HG03354 (cell line): ENCODE data around the gene C4BPB.

Source experiments
- ATAC-seq: cut with Tn5 transposase; IDR thresholded peaks from one replicate; pipeline ENCODE4 v1.9.1; 2021; ENCODE audit warnings: mild to moderate bottlenecking; ENCODE audit not compliant: unreplicated experiment, poor library complexity, severe bottlenecking

Gene C4BPB

GRCh38 chr1:207079706-207080241 is 8.9 kb upstream of the C4BPB start:
- ATAC-seq, result no peak

- no peak for ATAC-seq
Observed at GRCh38 chr1:207081088-207081487, 7.6 kb upstream of the C4BPB start.

DNA sequence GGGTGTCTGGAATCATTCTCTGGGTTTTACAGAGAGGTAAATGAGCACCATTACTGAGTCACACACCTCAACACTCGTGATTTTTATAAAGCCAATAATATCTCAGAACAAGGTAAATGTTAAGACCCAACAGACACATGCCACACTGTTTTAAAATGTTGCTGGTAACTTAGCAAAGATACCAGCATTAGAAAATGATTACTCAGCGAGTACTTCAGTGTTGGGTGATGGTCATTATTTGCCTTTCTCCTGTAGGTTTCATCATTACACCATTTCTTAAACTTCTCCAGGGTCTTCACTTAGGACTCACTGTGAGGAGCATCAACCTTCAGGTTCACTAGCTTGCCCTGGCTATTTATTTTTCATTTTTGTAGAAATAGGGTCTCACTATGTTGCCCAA is 6.9 kb upstream of the C4BPB start:
- ATAC-seq, result no peak

DNA sequence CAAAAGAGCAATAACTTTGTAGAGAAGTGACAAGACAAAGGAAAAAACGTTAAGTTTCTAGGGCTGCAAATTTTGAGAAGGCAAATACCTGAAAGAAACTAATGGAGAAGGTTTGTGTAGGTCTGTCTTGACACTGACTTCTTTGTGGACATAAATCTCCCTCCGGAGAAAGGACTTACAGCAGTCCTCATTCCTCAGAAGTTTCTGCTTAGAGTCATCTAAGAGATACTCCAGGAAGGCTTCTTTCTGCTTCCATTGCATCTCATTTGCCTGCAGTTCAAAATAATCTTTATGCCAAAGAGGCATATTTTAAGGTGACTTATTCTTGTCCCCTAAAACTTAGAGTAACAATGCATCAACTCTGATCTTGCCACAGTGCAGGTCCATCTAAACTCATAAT is 4.4 kb upstream of the C4BPB start:
- ATAC-seq, result no peak

- ATAC-seq, result peak; percentile 84
Observed at GRCh38 chr1:207084701-207085180, 3.9 kb upstream of the C4BPB start.

- no peak for ATAC-seq
Observed at GRCh38 chr1:207085887-207086286, 2.8 kb upstream of the C4BPB start.

DNA sequence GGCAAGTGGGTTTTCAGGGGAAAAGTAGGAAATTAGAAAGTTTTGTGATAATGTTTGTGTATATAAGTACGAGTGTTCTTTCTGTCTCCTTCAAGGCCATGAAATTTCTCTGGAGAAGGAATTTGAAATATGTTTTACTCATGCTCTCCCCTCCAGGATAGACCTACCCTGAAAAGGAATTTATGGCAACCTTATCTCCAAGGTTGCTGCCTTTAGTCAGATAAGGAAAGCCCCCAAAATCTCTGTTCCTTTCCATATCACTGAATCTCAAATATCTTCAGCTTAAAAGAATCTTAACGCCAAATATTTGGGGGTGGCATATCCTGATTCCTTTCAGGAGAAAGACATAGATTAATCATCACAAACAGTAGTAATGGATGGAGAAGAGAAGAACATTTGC is 499 bp upstream of the C4BPB start:
- no peak for ATAC-seq

GRCh38 chr1:207089627-207090355 is 1.1 kb downstream of the C4BPB start:
- ATAC-seq, result no peak

DNA sequence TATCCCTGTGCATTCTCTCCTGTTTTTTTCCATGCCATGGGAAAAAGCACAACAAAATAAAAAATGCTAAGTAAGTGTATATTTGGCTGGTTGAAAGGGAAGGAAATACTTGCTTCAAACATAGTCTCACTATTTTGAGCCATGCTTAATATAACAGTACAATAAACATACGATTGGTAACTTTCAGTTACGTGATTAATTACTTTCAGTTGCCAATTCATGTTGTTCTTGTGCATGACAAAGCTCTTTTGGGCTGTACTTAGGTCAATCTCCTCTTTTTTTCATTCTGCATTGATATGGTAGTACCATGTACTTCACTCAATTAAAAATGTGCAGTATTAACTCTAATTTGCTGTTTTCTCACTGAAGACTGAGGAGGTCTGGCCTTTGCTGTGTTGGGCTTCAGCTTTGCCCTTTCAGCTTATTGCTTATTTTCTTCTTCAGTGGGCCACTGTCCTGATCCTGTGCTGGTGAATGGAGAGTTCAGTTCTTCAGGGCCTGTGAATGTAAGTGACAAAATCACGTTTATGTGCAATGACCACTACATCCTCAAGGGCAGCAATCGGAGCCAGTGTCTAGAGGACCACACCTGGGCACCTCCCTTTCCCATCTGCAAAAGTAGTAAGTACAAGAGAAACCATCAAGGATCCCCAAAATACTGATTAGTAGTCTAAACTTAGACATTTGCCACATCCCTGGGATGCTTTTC is 2.7 kb downstream of the C4BPB start:
- no peak for ATAC-seq

DNA sequence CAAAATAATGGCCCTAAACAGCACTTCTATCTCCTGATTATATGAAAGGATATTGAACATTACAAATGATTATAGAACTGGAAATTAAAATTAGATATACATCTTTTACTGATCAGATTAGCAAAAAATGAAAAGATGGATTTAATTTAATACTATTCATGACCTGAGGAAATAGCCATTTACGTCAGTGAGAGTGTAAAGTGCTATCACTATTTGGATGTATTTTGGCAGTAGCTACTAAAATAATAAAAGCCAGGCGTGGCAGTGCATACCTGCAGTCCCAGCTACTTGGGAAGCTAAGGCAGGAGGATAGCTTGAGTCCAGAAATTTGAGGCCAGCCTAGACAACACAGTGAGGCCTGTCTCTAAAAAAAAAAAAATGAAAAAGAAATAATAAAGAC is 5.3 kb downstream of the C4BPB start:
- no peak for ATAC-seq

DNA sequence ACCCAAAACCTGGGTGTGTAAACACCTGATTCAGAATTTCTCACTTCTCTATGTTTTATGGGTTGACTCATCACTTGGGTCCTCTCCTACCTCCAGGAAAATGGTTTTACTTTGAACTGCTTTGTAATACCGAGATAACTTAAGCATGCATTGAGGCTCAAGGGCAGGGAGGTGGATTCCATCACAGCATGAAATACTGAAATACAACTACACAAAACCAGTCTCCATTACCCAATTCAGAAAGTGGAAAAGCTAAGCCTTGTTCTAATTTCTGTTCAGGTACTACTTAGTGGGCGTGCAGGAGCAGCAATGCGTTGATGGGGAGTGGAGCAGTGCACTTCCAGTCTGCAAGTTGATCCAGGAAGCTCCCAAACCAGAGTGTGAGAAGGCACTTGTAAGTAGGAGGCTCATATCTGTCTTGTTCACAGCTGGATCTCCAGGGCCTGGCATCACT is 9.2 kb downstream of the C4BPB start:
- peak; percentile 86 for ATAC-seq

- no peak for ATAC-seq
Observed at GRCh38 chr1:207101720-207102119, 13.1 kb downstream of the C4BPB start.

- no peak for ATAC-seq
Observed at GRCh38 chr1:207102146-207102545, 13.5 kb downstream of the C4BPB start.

DNA sequence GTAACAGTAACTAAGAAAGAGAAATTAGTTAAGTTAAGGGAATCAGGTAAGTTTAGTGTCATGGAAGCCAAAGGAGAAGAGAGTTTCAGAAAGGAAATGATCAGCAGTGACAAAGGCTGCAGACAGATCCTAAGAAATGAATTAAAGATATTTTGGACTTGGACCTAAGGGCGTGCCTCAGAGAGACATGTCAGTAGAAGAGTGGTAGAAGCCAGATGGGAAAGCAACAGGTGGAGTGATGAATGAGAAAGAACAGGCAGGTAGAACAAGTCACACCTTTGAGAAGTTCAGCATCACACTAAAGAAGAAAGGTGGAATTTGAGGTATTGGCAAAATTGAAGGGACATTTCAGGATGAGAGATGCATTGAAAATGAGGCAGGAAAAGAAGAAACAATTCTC is 14.0 kb downstream of the C4BPB start:
- ATAC-seq, result no peak

DNA sequence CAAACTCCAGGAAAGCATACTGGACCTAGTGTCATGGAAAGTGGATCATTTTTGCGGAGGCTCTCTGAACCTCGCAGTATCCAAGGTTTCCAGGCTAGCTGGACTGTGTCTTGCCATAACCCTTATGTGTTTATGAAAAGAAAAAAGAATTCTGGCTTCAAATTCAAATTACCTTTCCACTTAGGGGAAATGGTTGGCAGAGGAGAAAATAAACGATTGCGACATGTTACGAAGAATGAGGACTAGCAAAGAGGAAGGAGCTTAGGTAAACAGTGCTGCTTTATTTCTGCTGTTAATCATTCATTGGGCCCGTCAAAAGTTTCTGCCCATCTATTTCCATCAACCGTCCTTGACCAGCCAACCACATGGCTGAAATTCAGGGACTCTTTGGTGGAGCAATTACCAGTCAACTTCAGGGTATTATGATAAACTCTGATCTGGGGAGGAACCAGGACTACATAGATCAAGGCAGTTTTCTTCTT is 15.3 kb downstream of the C4BPB start, which contains the start of gene C4BPA:
C4BPA (plus strand) TSS at position 342 of the 482 bp plus-strand sequence. CDS start 8,793 bp downstream, outside the sequence.
- no peak for ATAC-seq

GRCh38 chr1:207109004-207109403 is 20.3 kb downstream of the C4BPB start:
- no peak for ATAC-seq

GRCh38 chr1:207112616-207113296 is 24.1 kb downstream of the C4BPB start:
- ATAC-seq, result no peak

GRCh38 chr1:207115269-207115668 is 26.6 kb downstream of the C4BPB start:
- ATAC-seq, result no peak

DNA sequence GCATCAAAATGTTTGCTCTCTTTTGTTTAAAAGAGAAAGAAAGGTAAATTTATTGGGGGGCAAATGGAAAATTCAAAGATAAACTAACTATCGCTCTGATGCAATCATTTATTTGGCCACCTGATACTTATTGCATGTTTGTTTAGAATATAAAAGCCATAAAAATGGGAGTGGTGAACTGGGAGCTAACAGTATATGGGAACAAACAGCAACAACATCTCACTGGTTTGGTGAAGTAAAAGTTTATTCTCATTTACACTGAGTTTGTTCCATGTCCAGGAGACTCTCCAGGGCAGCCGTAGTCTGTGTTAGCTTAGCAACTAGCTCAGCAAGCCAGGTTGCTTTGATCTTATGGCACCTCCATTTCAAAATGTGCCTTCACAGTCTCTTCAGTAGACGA is 35.7 kb downstream of the C4BPB start:
- no peak for ATAC-seq

DNA sequence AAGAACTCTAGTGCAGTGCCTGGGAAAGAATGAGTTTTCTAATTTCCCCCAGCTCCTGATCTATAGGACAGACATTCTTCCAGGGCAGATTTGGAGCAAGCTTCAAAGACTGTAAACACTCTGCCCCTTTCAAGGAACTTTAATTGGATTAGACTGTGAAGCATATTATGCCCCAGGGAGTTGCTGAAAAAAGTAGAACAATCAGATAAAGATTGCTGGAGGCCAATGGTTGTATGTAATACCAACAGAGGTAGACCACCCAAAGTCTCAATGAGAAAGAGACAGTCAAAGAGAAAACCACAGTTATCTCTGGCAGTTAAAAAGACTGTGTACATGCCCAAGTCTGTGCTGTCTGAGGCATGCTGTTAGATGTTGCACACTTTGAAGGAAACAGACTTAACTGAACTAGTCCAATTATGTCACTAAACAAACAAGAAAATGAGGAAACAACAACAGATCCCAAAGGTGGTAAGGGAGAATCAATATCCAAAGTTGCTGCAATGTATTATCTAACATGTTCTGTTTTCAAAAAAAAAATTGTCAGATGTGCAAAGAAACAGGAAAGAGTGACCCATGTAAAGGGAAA is 39.8 kb downstream of the C4BPB start:
- no peak for ATAC-seq
